ENCODE data around the gene ASXL3. TPM values are rescaled to one million over a fixed set of nuclear protein-coding genes. Genes with fewer than 3 reads are reported as not detected.

ASXL3 gene
- total RNA-seq, 2 donors from 2014 or later: not detected

GRCh38 chr18:33720133-33720532, 142.1 kb downstream of the ASXL3 start:
- peaks cover 3 to 9% of the 10 kb centered on the region in 2 donors for H3K9me3 Mint-ChIP-seq
- no peak for ATAC-seq
- H3K36me3 Mint-ChIP-seq: no peaks in the 10 kb centered on the region
- no peak for DNase-seq (ENCODE audit: low spot score in 2 of 2)
- H3K27ac Mint-ChIP-seq: no peak overlapping the region

- no peak for ATAC-seq
- H3K9me3 Mint-ChIP-seq: peaks cover 13 to 14% of the 10 kb centered on the region in 2 donors
- no peaks in the 10 kb centered on the region for H3K36me3 Mint-ChIP-seq
- no peak overlapping the region for H3K27ac Mint-ChIP-seq
- DNase-seq (ENCODE audit: low spot score in 2 of 2): no peak
These were observed 151.5 kb downstream of the ASXL3 start for GRCh38 chr18:33729556-33729955.

- ATAC-seq: no peak
- H3K9me3 Mint-ChIP-seq: peaks cover 17 to 22% of the 10 kb centered on the region in 2 donors
- no peaks in the 10 kb centered on the region for H3K36me3 Mint-ChIP-seq
These were observed 155.4 kb downstream of the ASXL3 start for GRCh38 chr18:33733376-33733775.

GRCh38 chr18:33735428-33735827, 157.4 kb downstream of the ASXL3 start:
- ATAC-seq (no peak), DNase-seq (ENCODE audit: low spot score in 2 of 2) (no peak)
- Mint-ChIP-seq H3K36me3 (no peaks in the 10 kb centered on the region), H3K9me3 (peaks cover 18 to 24% of the 10 kb centered on the region in 2 donors), H3K27ac (no peak overlapping the region)

More at GRCh38 chr18:33733376-33733775, 155.4 kb downstream of the ASXL3 start:
- H3K27ac Mint-ChIP-seq: no peak overlapping the region
- DNase-seq (ENCODE audit: low spot score in 2 of 2): no peak

GRCh38 chr18:33741760-33742159, 163.7 kb downstream of the ASXL3 start:
- H3K9me3 Mint-ChIP-seq: peaks cover 16% of the 10 kb centered on the region in 2 donors
- DNase-seq (ENCODE audit: low spot score in 2 of 2) (no peak), ATAC-seq (no peak)
- H3K36me3 Mint-ChIP-seq: no peaks in the 10 kb centered on the region
- no peak overlapping the region for H3K27ac Mint-ChIP-seq

GRCh38 chr18:33744032-33744697, 166.1 kb downstream of the ASXL3 start:
- Mint-ChIP-seq H3K36me3 (peaks cover 0 to 4% of the 10 kb centered on the region in 2 donors), H3K9me3 (peaks cover 16 to 20% of the 10 kb centered on the region in 2 donors), H3K27ac (no peak overlapping the region)
- no peak for DNase-seq (ENCODE audit: low spot score in 2 of 2)
- ATAC-seq: no peak

- peaks cover 0 to 4% of the 10 kb centered on the region in 2 donors for H3K36me3 Mint-ChIP-seq
- H3K27ac Mint-ChIP-seq: no peak overlapping the region
- ATAC-seq: no peak
- no peak for DNase-seq (ENCODE audit: low spot score in 2 of 2)
- peaks cover 9 to 13% of the 10 kb centered on the region in 2 donors for H3K9me3 Mint-ChIP-seq
These were observed 167.3 kb downstream of the ASXL3 start for GRCh38 chr18:33745151-33745795.

- Mint-ChIP-seq H3K36me3 (peaks cover 0 to 4% of the 10 kb centered on the region in 2 donors), H3K27ac (no peak overlapping the region), H3K9me3 (peaks cover 9 to 13% of the 10 kb centered on the region in 2 donors)
- no peak for ATAC-seq
- no peak for DNase-seq (ENCODE audit: low spot score in 2 of 2)
These were observed 168.0 kb downstream of the ASXL3 start for GRCh38 chr18:33745871-33746545.

GRCh38 chr18:33749834-33750233, 171.8 kb downstream of the ASXL3 start:
- DNase-seq (ENCODE audit: low spot score in 2 of 2) (no peak), ATAC-seq (no peak)
- H3K9me3 Mint-ChIP-seq: peaks cover 0 to 3% of the 10 kb centered on the region in 2 donors
- peaks cover 0 to 4% of the 10 kb centered on the region in 2 donors for H3K36me3 Mint-ChIP-seq
- no peak overlapping the region for H3K27ac Mint-ChIP-seq

GRCh38 chr18:33750366-33750765, 172.3 kb downstream of the ASXL3 start:
- Mint-ChIP-seq H3K9me3 (peaks cover 0 to 3% of the 10 kb centered on the region in 2 donors), H3K27ac (no peak overlapping the region), H3K36me3 (peaks cover 0 to 4% of the 10 kb centered on the region in 2 donors)
- no peak for ATAC-seq
- DNase-seq (ENCODE audit: low spot score in 2 of 2): no peak

GRCh38 chr18:33751613-33752221, 173.7 kb downstream of the ASXL3 start:
- H3K27ac Mint-ChIP-seq: no peak overlapping the region
- ATAC-seq: no peak

GRCh38 chr18:33755391-33755790, 177.4 kb downstream of the ASXL3 start:
- Mint-ChIP-seq H3K36me3 (no peaks in the 10 kb centered on the region), H3K9me3 (no peaks in the 10 kb centered on the region), H3K27ac (no peak overlapping the region)
- no peak for ATAC-seq
- no peak for DNase-seq (ENCODE audit: low spot score in 2 of 2)

More at GRCh38 chr18:33751613-33752221, 173.7 kb downstream of the ASXL3 start:
- peaks cover 0 to 3% of the 10 kb centered on the region in 2 donors for H3K9me3 Mint-ChIP-seq
- no peak for DNase-seq (ENCODE audit: low spot score in 2 of 2)
- peaks cover 0 to 4% of the 10 kb centered on the region in 2 donors for H3K36me3 Mint-ChIP-seq

GRCh38 chr18:33755931-33756560, 178.0 kb downstream of the ASXL3 start:
- H3K36me3 Mint-ChIP-seq: no peaks in the 10 kb centered on the region
- H3K9me3 Mint-ChIP-seq: no peaks in the 10 kb centered on the region
- DNase-seq (ENCODE audit: low spot score in 2 of 2): no peak
- no peak for ATAC-seq
- H3K27ac Mint-ChIP-seq: no peak overlapping the region

- Mint-ChIP-seq H3K36me3 (no peaks in the 10 kb centered on the region), H3K27ac (no peak overlapping the region), H3K9me3 (no peaks in the 10 kb centered on the region)
- DNase-seq (ENCODE audit: low spot score in 2 of 2): no peak
- ATAC-seq: no peak
These were observed 179.0 kb downstream of the ASXL3 start for GRCh38 chr18:33757037-33757436.

GRCh38 chr18:33761363-33761762, 183.3 kb downstream of the ASXL3 start:
- H3K9me3 Mint-ChIP-seq: no peaks in the 10 kb centered on the region
- no peak overlapping the region for H3K27ac Mint-ChIP-seq
- DNase-seq (ENCODE audit: low spot score in 2 of 2): no peak
- ATAC-seq: no peak
- no peaks in the 10 kb centered on the region for H3K36me3 Mint-ChIP-seq

- H3K27ac Mint-ChIP-seq: no peak overlapping the region
- ATAC-seq (no peak), DNase-seq (ENCODE audit: low spot score in 2 of 2) (no peak)
- peaks cover 24 to 25% of the 10 kb centered on the region in 2 donors for H3K9me3 Mint-ChIP-seq
- H3K36me3 Mint-ChIP-seq: no peaks in the 10 kb centered on the region
These were observed 203.4 kb downstream of the ASXL3 start for GRCh38 chr18:33781429-33781828.
